RWPE2 (cell line): ENCODE results near the gene RNF25.

Experiments
- ATAC-seq: fragments of 200-7000 bp; cut with Tn5 transposase; 3 replicates; pipeline ENCODE4 v1.9.1; 2021; ENCODE audit warnings: low read depth
- DNase-seq: peaks from one replicate; pipeline ENCODE4 v3.0.0-alpha.2; 2020; ENCODE audit warnings: low spot score
- H3K27ac ChIP-seq: fragments of 450-650 bp; 2 replicates; pipeline ENCODE4 v1.5.1; 2017; ENCODE audit warnings: mild to moderate bottlenecking; ENCODE audit not compliant: poor library complexity, severe bottlenecking
- H3K27me3 ChIP-seq: fragments of 250-450 bp; sonication (Bioruptor Pico); 2 replicates; pipeline ENCODE4 v1.5.1; 2021; ENCODE audit warnings: mild to moderate bottlenecking, moderate library complexity; ENCODE audit not compliant: insufficient read depth, poor library complexity, severe bottlenecking
- H3K36me3 ChIP-seq: fragments of 250-450 bp; sonication (Bioruptor Pico); 2 replicates; pipeline ENCODE4 v1.5.1; 2020; ENCODE audit warnings: low read depth, mild to moderate bottlenecking, moderate library complexity
- H3K4me1 ChIP-seq: fragments of 250-450 bp; sonication (Bioruptor Pico); 2 replicates; pipeline ENCODE4 v1.5.1; 2021; ENCODE audit warnings: mild to moderate bottlenecking, moderate library complexity; ENCODE audit not compliant: insufficient read depth, poor library complexity, severe bottlenecking
- H3K4me3 ChIP-seq: fragments of 250-450 bp; sonication (Bioruptor Pico); 2 replicates; pipeline ENCODE4 v1.5.1; 2021; ENCODE audit warnings: mild to moderate bottlenecking, moderate library complexity; ENCODE audit not compliant: severe bottlenecking
- H3K9me3 ChIP-seq: fragments of 250-450 bp; sonication (Bioruptor Pico); 2 replicates; pipeline ENCODE4 v1.5.1; 2021; ENCODE audit warnings: mild to moderate bottlenecking, moderate library complexity; ENCODE audit not compliant: severe bottlenecking
- CTCF ChIP-seq: fragments of 450-650 bp; IDR thresholded peaks from one replicate; pipeline ENCODE4 v1.5.1; 2017; ENCODE audit warnings: mild to moderate bottlenecking, moderate library complexity; ENCODE audit not compliant: poor library complexity, severe bottlenecking

Gene RNF25

GRCh38 chr2:218663901-218664300, 7.9 kb downstream of the RNF25 start:
- Histone ChIP-seq H3K27me3 (no peaks in the 10 kb centered on the region), H3K4me3 (no peak overlapping the region), H3K4me1 (no peaks in the 10 kb centered on the region), H3K9me3 (no peaks in the 10 kb centered on the region), H3K27ac (no peak overlapping the region), H3K36me3 (peaks cover 54% of the 10 kb centered on the region)
- DNase-seq (no peak), ATAC-seq (no peak)
- no peak for TF ChIP-seq CTCF

- DNase-seq (no peak), ATAC-seq (no peak)
- no peak overlapping the region for H3K4me3 ChIP-seq
- no peak for TF ChIP-seq CTCF
- peaks cover 54% of the 10 kb centered on the region for H3K36me3 ChIP-seq
- H3K4me1 ChIP-seq = no peaks in the 10 kb centered on the region
- H3K9me3 ChIP-seq = no peaks in the 10 kb centered on the region
- no peaks in the 10 kb centered on the region for H3K27me3 ChIP-seq
- H3K27ac ChIP-seq = no peak overlapping the region
Observed at GRCh38 chr2:218662827-218663226, 9.0 kb downstream of the RNF25 start.

GRCh38 chr2:218662377-218662776, 9.4 kb downstream of the RNF25 start:
- no peaks in the 10 kb centered on the region for H3K9me3 ChIP-seq
- no peaks in the 10 kb centered on the region for H3K4me1 ChIP-seq
- TF ChIP-seq CTCF = no peak
- DNase-seq (no peak), ATAC-seq (no peak)
- H3K27me3 ChIP-seq = no peaks in the 10 kb centered on the region
- no peak overlapping the region for H3K27ac ChIP-seq
- H3K4me3 ChIP-seq = no peak overlapping the region
- peaks cover 54% of the 10 kb centered on the region for H3K36me3 ChIP-seq

DNA sequence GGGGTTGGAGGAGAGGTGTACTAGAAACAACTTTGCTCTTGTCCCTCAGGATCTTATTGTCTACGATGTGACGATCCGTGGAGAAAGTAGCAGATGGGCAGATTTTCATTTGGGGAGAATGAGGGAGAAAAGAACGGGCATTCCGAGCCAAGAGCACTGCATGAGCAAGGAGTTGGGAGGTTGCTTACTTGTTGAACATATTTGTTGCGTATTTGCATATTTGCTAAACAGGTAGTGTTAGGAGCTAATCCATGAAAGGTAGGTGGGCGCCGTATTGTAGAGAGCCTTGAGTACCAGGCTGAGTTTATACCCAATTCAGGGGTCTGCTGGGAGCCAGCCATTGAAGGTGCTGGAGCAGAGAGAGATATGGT, 11.8 kb downstream of the RNF25 start:
- no peak for TF ChIP-seq CTCF
- Histone ChIP-seq H3K27ac (peak overlapping the region; percentile 42), H3K27me3 (no peaks in the 10 kb centered on the region), H3K9me3 (no peaks in the 10 kb centered on the region), H3K4me1 (no peaks in the 10 kb centered on the region), H3K4me3 (peak overlapping the region; percentile 83), H3K36me3 (peaks cover 54% of the 10 kb centered on the region)
- ATAC-seq (no peak), DNase-seq (no peak)

- H3K4me1 ChIP-seq = no peaks in the 10 kb centered on the region
- H3K4me3 ChIP-seq = peak within 1 kb of the TSS; percentile 83
- peak; percentile 94 for DNase-seq
- ATAC-seq = peak; percentile 95
- no peak for TF ChIP-seq CTCF
- no peaks in the 10 kb centered on the region for H3K9me3 ChIP-seq
- no peaks in the 10 kb centered on the region for H3K27me3 ChIP-seq
- H3K36me3 ChIP-seq = peaks cover 54% of the 10 kb centered on the region
- peak within 1 kb of the TSS; percentile 42 for H3K27ac ChIP-seq
Observed at GRCh38 chr2:218659258-218659987, 12.4 kb downstream of the RNF25 start, which contains the start of the genes BCS1L and ZNF142. TSS of gene BCS1L (plus strand) at chr2:218659683. CDS start at chr2:218660988, 1,305 bp downstream. TSS of gene ZNF142 (minus strand) at chr2:218659623. CDS start at chr2:218656429, 3,194 bp downstream.
